Neural crest cell (in vitro differentiated cells): ENCODE data around the gene IL32. TPM values are rescaled to one million over a fixed set of nuclear protein-coding genes. Genes with fewer than 3 reads are reported as not detected.
"Not testable (repeated sequence)": the region's sequence is repeated elsewhere in the genome, so short reads cannot be mapped to it uniquely, and the experiment has no call there.

Source experiments
- DNase-seq: peaks from one replicate; pipeline ENCODE4 v3.0.0; 2021; ENCODE audit warnings: low read depth, mixed read lengths, low spot score
- H3K27ac Mint-ChIP-seq: one replicate; pipeline ENCODE4 v1.8.0; 2021; ENCODE audit warnings: mild to moderate bottlenecking, mixed read lengths; ENCODE audit not compliant: unreplicated experiment
- H3K27me3 Mint-ChIP-seq: 2 replicates; pipeline ENCODE4 v1.8.0; 2021; ENCODE audit warnings: low read depth, mild to moderate bottlenecking, mixed read lengths
- H3K36me3 Mint-ChIP-seq: 2 replicates; pipeline ENCODE4 v1.8.0; 2021; ENCODE audit warnings: low read depth, mild to moderate bottlenecking, mixed read lengths
- H3K4me1 Mint-ChIP-seq: 2 replicates; pipeline ENCODE4 v1.8.0; 2021; ENCODE audit warnings: mixed read lengths
- H3K4me3 Mint-ChIP-seq: one replicate; pipeline ENCODE4 v1.8.0; 2021; ENCODE audit warnings: mild to moderate bottlenecking, mixed read lengths
- H3K9me3 Mint-ChIP-seq: 2 replicates; pipeline ENCODE4 v1.8.0; 2021; ENCODE audit warnings: mixed read lengths
- total RNA-seq: library from RNA; stranded (reverse); gene quantifications from 2 replicates; pipeline ENCODE4 v1.2.1, GENCODE V29; 2021
- TF ChIP-seq, protein P1 (sequence below): fragments of 200-600 bp; sonication (generic); conservative IDR thresholded peaks from 2 replicates; pipeline ENCODE4 v1.5.0; 2021; ENCODE audit warnings: antibody characterized with exemption, mild to moderate bottlenecking

The IL32 gene
- total RNA-seq, 1 donor from 2014 or later: not detected

DNA sequence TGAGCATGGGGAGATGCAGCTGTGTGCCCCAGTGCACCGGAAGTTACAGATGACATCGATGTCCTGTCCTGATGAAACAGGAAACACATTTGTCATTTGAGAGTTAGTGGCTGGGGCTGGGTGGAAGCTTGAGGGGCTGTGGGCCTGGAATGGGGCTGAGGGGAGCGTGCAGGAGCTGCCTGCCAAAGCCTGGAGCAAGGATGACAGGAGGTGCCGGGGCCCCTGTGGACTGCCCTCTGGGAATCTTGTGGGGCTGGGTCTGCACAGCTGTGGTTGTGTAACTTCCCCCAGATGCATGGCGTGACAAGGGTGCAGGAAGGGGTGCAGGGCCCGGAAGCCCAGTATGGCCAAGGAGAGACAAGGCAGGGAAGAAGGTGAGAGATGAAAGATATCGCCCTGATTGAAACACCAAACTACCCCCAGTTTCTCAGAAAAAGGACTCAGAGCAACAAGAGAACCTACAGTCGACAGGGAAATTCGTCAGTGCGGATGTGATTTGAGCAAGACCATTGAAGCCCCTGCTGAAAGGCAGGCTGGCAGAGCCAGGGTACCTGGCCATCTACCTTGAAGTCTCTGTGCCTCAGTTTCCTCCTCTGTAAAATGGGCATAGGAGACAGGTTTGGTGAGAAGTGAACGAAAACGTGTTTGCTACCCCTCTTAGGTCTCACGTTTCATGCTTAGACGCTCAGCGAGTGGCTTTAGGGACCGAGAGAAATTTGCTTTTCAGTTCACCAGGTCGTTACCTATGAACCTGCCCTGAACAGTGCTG is 10.3 kb upstream of the IL32 start:
- peaks cover 11% of the 10 kb centered on the region for H3K27me3 Mint-ChIP-seq
- no peak for DNase-seq
- H3K4me1 Mint-ChIP-seq: peaks cover 7% of the 10 kb centered on the region
- H3K36me3 Mint-ChIP-seq: no peaks in the 10 kb centered on the region
- H3K27ac Mint-ChIP-seq: no peak overlapping the region
- no peaks in the 10 kb centered on the region for H3K9me3 Mint-ChIP-seq
- TF ChIP-seq, protein P1, sequence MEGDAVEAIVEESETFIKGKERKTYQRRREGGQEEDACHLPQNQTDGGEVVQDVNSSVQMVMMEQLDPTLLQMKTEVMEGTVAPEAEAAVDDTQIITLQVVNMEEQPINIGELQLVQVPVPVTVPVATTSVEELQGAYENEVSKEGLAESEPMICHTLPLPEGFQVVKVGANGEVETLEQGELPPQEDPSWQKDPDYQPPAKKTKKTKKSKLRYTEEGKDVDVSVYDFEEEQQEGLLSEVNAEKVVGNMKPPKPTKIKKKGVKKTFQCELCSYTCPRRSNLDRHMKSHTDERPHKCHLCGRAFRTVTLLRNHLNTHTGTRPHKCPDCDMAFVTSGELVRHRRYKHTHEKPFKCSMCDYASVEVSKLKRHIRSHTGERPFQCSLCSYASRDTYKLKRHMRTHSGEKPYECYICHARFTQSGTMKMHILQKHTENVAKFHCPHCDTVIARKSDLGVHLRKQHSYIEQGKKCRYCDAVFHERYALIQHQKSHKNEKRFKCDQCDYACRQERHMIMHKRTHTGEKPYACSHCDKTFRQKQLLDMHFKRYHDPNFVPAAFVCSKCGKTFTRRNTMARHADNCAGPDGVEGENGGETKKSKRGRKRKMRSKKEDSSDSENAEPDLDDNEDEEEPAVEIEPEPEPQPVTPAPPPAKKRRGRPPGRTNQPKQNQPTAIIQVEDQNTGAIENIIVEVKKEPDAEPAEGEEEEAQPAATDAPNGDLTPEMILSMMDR: no peak
- H3K4me3 Mint-ChIP-seq: no peak overlapping the region

DNA sequence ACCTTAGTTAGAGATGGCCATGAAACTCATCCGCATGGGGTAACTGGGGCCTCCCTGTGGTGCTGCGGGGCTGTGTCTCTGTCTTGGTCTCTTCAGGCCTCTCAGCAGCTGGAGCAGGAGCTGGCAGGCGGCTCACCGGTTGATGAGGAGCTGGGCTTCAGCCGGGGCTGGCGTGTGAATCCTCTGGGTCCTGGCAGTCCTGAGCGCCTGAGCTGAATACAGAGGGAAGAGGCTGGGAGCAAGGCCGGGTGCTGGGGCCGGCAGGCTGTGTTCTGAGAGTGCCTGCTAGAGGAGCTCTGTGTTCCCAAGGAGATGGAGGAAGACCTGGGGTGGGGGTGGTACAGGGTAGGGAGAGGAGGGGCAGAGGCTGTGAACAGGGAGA is 9.7 kb upstream of the IL32 start:
- H3K4me3 Mint-ChIP-seq, DNase-seq, H3K4me1 Mint-ChIP-seq, H3K27ac Mint-ChIP-seq, H3K36me3 Mint-ChIP-seq, H3K9me3 Mint-ChIP-seq, H3K27me3 Mint-ChIP-seq: not testable (repeated sequence)

DNA sequence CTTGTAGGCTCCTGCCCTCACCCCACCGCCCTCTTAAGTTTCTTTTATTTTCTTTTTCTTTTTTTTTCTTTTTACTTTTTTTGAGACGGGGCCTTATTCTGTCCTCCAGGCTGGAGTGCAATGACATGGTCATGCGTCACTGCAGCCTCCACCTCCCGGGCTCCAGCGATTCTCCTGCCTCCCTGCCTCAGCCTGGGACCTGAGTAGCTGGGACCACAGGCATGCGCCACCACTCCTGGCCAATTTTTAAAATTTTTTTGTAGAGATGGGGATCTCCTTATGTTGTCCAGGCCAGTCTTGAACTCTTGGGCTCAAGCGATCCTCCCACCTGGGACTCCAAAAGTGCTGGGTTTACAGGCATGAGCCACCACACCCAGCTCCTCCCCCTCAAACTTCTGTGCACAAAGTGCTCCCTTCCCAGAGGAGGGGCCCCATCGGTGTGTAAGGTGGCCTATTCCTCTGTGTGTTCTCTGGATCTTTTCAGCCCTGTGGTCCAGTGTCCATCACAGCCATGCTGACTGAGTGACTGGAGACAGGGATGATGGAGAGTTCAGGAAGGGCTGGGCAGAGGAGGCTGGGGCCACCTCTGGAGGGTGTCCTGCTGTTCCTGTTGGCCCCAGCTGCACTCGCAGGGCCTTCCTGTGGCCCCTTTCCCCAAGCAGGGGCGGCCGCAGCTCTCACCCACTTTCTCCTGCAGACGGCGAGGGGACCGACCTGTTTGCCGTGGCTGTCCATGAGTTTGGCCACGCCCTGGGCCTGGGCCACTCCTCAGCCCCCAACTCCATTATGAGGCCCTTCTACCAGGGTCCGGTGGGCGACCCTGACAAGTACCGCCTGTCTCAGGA is 8.9 kb upstream of the IL32 start:
- Mint-ChIP-seq H3K4me3 (peak overlapping the region; percentile 51), H3K4me1 (peaks cover 7% of the 10 kb centered on the region), H3K27ac (no peak overlapping the region), H3K27me3 (peaks cover 3% of the 10 kb centered on the region), H3K36me3 (no peaks in the 10 kb centered on the region), H3K9me3 (no peaks in the 10 kb centered on the region)
- TF ChIP-seq, protein P1: no peak
- no peak for DNase-seq

DNA sequence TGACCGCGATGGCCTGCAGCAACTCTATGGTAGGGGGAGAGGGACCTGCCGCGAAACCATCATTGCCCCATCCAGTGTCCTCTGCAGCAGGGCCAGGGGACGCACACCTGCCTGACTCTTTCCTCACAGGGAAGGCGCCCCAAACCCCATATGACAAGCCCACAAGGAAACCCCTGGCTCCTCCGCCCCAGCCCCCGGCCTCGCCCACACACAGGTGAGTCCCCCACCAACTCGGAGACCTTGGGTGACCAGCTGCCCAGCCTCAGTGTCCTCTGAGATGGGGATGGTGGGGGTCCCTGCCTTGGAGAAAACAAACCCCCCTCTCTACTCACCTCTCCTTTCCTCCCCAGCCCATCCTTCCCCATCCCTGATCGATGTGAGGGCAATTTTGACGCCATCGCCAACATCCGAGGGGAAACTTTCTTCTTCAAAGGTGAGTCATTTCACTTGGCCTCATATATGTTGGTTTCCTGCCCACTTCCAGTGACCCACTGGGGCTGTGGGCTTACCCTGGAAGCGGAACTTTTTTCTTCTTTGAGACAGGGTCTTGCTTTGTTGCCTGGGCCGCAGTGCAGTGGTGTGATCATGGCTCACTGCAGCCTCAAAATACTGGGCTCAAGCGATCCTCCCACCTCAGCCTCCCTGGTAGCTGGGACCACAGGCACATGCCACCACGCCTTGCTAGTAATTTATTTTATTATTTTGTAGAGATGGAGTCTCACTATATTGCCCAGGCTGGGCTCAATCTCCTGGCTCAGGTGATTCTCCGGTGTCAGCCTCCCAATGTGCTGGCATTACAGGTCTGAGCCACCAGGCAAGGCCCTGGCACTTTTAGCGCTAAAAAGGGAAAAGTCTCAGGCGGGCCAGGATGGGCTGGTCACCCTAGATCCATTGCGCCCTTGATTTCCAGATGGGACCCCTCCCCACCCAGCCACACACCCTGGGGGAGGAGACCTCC is 8.0 kb upstream of the IL32 start:
- no peak for DNase-seq
- Mint-ChIP-seq H3K9me3 (no peaks in the 10 kb centered on the region), H3K4me1 (peaks cover 7% of the 10 kb centered on the region), H3K27me3 (peaks cover 2% of the 10 kb centered on the region), H3K36me3 (no peaks in the 10 kb centered on the region), H3K27ac (no peak overlapping the region), H3K4me3 (peak overlapping the region; percentile 51)
- TF ChIP-seq, protein P1: no peak

DNA sequence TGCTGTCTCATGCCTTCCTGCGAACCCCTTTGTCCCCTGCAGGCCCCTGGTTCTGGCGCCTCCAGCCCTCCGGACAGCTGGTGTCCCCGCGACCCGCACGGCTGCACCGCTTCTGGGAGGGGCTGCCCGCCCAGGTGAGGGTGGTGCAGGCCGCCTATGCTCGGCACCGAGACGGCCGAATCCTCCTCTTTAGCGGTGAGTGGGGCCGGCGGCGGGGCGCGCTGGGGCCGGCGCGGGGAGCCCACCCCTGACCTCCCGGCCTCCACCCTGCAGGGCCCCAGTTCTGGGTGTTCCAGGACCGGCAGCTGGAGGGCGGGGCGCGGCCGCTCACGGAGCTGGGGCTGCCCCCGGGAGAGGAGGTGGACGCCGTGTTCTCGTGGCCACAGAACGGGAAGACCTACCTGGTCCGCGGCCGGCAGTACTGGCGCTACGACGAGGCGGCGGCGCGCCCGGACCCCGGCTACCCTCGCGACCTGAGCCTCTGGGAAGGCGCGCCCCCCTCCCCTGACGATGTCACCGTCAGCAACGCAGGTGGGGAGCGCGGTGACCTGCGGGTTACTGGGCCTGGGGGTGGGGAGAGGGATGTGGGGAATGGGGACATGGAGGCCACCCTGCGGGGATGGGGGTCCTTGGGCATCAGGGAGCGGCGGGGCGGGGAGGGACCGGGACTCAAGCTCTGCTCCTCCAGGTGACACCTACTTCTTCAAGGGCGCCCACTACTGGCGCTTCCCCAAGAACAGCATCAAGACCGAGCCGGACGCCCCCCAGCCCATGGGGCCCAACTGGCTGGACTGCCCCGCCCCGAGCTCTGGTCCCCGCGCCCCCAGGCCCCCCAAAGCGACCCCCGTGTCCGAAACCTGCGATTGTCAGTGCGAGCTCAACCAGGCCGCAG is 7.1 kb upstream of the IL32 start:
- peaks cover 7% of the 10 kb centered on the region for H3K4me1 Mint-ChIP-seq
- H3K27me3 Mint-ChIP-seq: peaks cover 2% of the 10 kb centered on the region
- no peaks in the 10 kb centered on the region for H3K36me3 Mint-ChIP-seq
- TF ChIP-seq, protein P1: no peak
- no peak for DNase-seq
- H3K9me3 Mint-ChIP-seq: no peaks in the 10 kb centered on the region
- H3K27ac Mint-ChIP-seq: no peak overlapping the region
- H3K4me3 Mint-ChIP-seq: peak overlapping the region; percentile 81
